ENCODE measurements around the gene NPAS2.

DNA sequence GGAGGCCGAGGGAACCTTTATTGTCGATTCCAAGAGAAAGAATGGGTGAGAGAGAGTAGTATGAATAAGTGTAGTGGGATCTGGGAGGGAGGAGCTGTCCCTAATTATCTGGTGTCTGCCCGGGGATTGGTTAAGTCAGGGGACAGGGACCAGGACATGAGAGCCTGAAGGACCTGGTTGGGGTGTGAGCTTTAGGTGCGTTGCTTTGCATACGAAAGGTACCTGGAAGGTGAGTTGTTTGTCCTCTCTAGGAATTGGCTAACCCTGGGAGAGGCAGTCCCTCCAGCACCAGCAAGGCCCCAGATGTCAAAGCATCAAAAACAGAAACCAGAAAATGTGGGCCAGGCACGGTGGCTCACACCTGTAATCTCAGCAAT is 134.1 kb downstream of the NPAS2 start:
- TF ChIP-seq CTCF (conservative IDR thresholded peaks at IDR 0.05; ENCODE audit: low read length) (no peak), EZH2phosphoT487 (IDR thresholded peaks at IDR 0.05; ENCODE audit: borderline replicate concordance) (no peak)

Data from Loucy (cell line).